Measurements from ENCODE around the gene IL7R.

Gene IL7R

GRCh38 chr5:35920890-35921289 lies 64.2 kb downstream of the IL7R start:
- TF ChIP-seq CTCF (conservative IDR thresholded peaks at IDR 0.05): no peak
- H3K27ac ChIP-seq: no peak overlapping the region

GRCh38 chr5:35921930-35922329 lies 65.2 kb downstream of the IL7R start:
- H3K27ac ChIP-seq: no peak overlapping the region
- no peak for TF ChIP-seq CTCF (conservative IDR thresholded peaks at IDR 0.05)

GRCh38 chr5:35922468-35922867 lies 65.8 kb downstream of the IL7R start:
- TF ChIP-seq CTCF (conservative IDR thresholded peaks at IDR 0.05): peak; percentile 64
- no peak overlapping the region for H3K27ac ChIP-seq

- no peak for TF ChIP-seq CTCF (conservative IDR thresholded peaks at IDR 0.05)
- no peak overlapping the region for H3K27ac ChIP-seq
Measured at GRCh38 chr5:35924122-35924949, 67.6 kb downstream of the IL7R start.

GRCh38 chr5:35924950-35925722 lies 68.4 kb downstream of the IL7R start:
- H3K27ac ChIP-seq: no peak overlapping the region
- TF ChIP-seq CTCF (conservative IDR thresholded peaks at IDR 0.05): peak; percentile 96

- no peak overlapping the region for H3K27ac ChIP-seq
- TF ChIP-seq CTCF (conservative IDR thresholded peaks at IDR 0.05): peak; percentile 82
Measured at GRCh38 chr5:35926389-35927051, 69.8 kb downstream of the IL7R start.
